Activated T-cell treated with anti-CD3 and anti-CD28 coated beads, Interleukin-2, amount 50 U/mL, for 72 hours (primary cell): ENCODE measurements around the gene INMT. TPM values are rescaled to one million over a fixed set of nuclear protein-coding genes. Genes with fewer than 3 reads are reported as not detected.

Experiments
- ATAC-seq, 2 donors: fragments of 150-1000 bp; cut with Tn5 transposase; replicated peaks in 1 of 2; 2 replicates each; pipeline ENCODE4 v1.10.0; 2021; ENCODE audit warnings: moderate library complexity in 2 of 2, mild to moderate bottlenecking in 1 of 2
- DNase-seq, 2 donors: peaks; one replicate each; pipeline ENCODE4 v3.0.0; 2021 to 2022; ENCODE audit warnings: mixed read lengths in 1 of 2
- H3K27ac Mint-ChIP-seq: one replicate; pipeline ENCODE4 v1.8.0; 2022; ENCODE audit warnings: mild to moderate bottlenecking, moderate library complexity, mixed read lengths
- H3K27me3 Mint-ChIP-seq: one replicate; pipeline ENCODE4 v1.8.0; 2022; ENCODE audit warnings: low read depth, mixed read lengths
- H3K36me3 Mint-ChIP-seq, 2 donors: one replicate each; pipeline ENCODE4 v1.8.0; 2022; ENCODE audit warnings: mixed read lengths in 2 of 2, mild to moderate bottlenecking in 1 of 2; ENCODE audit not compliant: insufficient read depth in 2 of 2
- H3K4me1 Mint-ChIP-seq: one replicate; pipeline ENCODE4 v1.8.0; 2022; ENCODE audit warnings: low read depth, mixed read lengths
- H3K4me3 Mint-ChIP-seq, 2 donors: one replicate each; pipeline ENCODE4 v1.8.0; 2022; ENCODE audit warnings: mild to moderate bottlenecking in 2 of 2, mixed read lengths in 2 of 2, moderate library complexity in 2 of 2
- H3K9me3 Mint-ChIP-seq, 2 donors: one replicate each; pipeline ENCODE4 v1.8.0; 2022; ENCODE audit warnings: mixed read lengths in 2 of 2
- total RNA-seq, 2 donors: library from RNA; stranded (reverse); gene quantifications; one replicate each; pipeline ENCODE4 v1.2.3, GENCODE V29; 2022

Gene INMT
- under 1 TPM in 1 of 2 donors, not detected in 1; 0.53 TPM for total RNA-seq

DNA sequence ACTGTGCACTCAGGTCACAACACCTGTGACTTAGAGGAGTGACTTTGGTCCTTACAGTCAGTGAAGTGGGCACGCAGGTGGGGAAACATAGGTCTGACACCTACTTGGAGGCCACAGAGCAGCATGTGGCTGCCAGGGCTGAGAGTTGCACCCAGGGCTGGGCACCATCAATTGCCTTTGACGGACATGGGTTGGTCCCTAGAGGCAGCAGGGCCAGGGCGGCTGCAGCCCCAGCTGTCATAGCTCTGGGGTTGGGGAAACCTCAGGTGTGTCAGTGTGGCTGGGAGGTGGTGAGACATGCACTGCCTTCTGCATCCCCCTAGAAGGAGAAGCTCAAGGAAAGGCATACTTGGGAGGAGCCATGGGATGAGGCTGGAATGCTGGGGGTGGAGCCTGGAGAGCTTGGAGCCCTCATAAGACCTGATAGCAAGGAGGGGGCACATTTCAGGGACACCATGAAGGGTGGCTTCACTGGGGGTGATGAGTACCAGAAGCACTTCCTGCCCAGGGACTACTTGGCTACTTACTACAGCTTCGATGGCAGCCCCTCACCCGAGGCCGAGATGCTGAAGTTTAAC is at the start of gene INMT:
INMT (plus strand) TSS at position 440 of the 578 bp plus-strand sequence; CDS start at position 456, 16 bp downstream.
- peaks cover 0 to 1% of the 10 kb centered on the region in 2 donors for H3K9me3 Mint-ChIP-seq
- DNase-seq (no peak), ATAC-seq (no peak)
- no peak within 1 kb of the TSS for H3K27ac Mint-ChIP-seq
- no peaks in the 10 kb centered on the region for H3K36me3 Mint-ChIP-seq
- H3K4me3 Mint-ChIP-seq: no peak within 1 kb of the TSS
- no peaks in the 10 kb centered on the region for H3K4me1 Mint-ChIP-seq
- no peaks in the 10 kb centered on the region for H3K27me3 Mint-ChIP-seq

DNA sequence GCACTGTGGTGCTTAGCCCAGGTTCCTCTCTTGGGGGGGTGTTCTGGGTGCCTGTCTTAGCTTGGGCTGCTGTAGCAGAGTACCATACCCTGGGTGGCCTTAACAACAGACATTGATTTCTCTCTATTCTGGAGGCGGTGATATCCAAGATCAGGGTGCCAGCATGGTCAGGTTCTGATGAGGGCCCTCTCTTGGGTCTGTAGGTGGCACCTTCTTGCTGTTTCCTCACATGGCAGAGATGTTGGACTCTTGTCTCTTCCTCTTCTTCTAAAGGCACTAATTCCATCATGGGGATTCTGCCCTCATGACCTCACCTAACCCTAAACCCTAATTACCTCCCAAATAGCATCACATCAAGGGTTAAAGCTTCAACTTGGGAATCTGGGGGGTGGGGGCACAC is 49.7 kb upstream of the INMT start:
- DNase-seq (peak; percentile 8 to 15), ATAC-seq (peak; percentile 39 to 51)
- Mint-ChIP-seq H3K4me3 (no peak overlapping the region), H3K27ac (no peak overlapping the region), H3K9me3 (no peaks in the 10 kb centered on the region), H3K36me3 (no peaks in the 10 kb centered on the region), H3K27me3 (no peaks in the 10 kb centered on the region), H3K4me1 (peaks cover 5% of the 10 kb centered on the region)

DNA sequence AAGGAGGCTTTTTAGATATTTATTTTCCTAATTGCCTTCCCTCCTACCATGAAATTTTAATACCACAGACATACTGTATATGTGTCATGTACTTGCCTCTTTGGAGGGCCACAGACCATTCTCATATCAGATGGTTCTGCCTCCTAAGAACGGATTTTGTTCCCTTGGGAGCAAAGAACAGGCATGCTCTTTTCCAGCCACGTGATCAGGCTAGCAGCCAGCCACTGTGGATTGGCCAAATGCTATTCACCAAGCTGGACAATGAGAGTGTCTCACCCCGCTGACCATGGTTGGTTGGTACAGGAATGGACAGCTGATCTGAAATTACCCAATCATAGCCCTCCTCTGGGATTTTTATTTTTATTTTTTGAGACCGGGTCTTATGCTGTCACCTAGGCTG is 48.2 kb upstream of the INMT start:
- H3K27ac Mint-ChIP-seq: no peak overlapping the region
- no peaks in the 10 kb centered on the region for H3K9me3 Mint-ChIP-seq
- H3K4me3 Mint-ChIP-seq: no peak overlapping the region
- H3K27me3 Mint-ChIP-seq: no peaks in the 10 kb centered on the region
- DNase-seq (no peak), ATAC-seq (no peak)
- H3K36me3 Mint-ChIP-seq: no peaks in the 10 kb centered on the region
- no peaks in the 10 kb centered on the region for H3K4me1 Mint-ChIP-seq

DNA sequence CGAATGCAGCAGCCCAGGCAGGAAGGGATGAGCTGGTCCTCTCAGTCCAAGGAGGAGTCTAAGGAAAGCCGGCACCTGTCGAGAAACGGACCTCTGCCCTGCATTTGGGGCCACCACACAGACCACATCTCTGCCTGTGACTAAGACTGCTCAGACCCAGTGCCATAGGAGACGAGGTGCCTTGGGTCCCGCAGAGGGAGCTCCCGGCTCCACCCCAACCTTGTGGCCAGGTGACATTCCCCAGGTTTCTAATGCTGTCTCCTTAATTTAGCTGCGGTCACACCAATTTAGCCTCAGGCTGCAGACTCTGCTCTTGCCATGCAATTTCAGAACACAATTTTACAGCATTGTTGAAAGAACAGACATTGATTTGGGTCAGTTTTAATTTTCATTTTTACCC is 46.9 kb upstream of the INMT start:
- no peaks in the 10 kb centered on the region for H3K4me1 Mint-ChIP-seq
- no peaks in the 10 kb centered on the region for H3K27me3 Mint-ChIP-seq
- no peak overlapping the region for H3K4me3 Mint-ChIP-seq
- ATAC-seq (no peak), DNase-seq (no peak)
- H3K9me3 Mint-ChIP-seq: no peaks in the 10 kb centered on the region
- no peak overlapping the region for H3K27ac Mint-ChIP-seq
- no peaks in the 10 kb centered on the region for H3K36me3 Mint-ChIP-seq

DNA sequence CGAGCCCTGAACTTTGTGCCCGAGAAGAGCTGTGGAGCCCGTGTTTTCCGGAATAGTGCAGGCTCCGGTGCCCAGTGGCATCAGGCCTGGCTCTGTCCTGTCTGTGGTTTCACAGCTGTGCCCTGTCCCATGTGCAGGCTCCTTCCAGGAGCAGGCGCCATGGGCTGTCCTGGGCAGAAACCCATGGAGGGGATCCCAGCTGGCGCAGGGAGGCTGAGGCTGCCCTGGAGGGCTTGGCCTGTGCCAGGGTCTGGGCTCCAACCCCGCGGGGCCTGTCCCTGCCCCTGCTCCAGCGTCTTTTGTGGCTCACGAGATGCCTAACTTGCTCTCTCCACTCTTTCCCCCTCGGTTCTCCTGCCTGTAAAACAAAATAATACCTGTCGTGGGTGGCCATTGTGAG is 46.3 kb upstream of the INMT start:
- Mint-ChIP-seq H3K4me1 (no peaks in the 10 kb centered on the region), H3K36me3 (no peaks in the 10 kb centered on the region), H3K27ac (no peak overlapping the region), H3K4me3 (no peak overlapping the region), H3K27me3 (no peaks in the 10 kb centered on the region), H3K9me3 (no peaks in the 10 kb centered on the region)
- no peak for DNase-seq
- ATAC-seq: no peak

DNA sequence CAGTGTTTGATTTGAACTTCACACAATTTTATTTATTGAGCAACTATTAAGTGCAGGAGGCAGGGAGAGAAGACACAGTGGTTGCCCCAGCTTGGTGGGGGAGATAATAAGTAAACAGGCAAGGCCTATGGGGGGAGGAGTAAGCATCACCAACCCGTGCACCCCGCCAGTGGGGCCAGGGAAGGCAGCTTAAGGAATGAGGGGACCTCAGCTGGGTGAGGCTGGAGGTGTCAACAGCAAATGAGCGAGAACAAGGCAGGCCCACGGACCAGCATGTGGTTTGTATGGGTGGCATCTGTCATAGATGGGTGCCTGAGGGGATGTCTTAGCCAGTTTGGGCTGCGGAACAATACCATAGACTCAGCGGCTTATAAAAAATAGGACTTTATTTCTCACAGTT is 45.6 kb upstream of the INMT start:
- ATAC-seq: no peak
- no peaks in the 10 kb centered on the region for H3K9me3 Mint-ChIP-seq
- H3K27me3 Mint-ChIP-seq: no peaks in the 10 kb centered on the region
- H3K27ac Mint-ChIP-seq: no peak overlapping the region
- no peaks in the 10 kb centered on the region for H3K36me3 Mint-ChIP-seq
- no peak for DNase-seq
- no peak overlapping the region for H3K4me3 Mint-ChIP-seq
- no peaks in the 10 kb centered on the region for H3K4me1 Mint-ChIP-seq

DNA sequence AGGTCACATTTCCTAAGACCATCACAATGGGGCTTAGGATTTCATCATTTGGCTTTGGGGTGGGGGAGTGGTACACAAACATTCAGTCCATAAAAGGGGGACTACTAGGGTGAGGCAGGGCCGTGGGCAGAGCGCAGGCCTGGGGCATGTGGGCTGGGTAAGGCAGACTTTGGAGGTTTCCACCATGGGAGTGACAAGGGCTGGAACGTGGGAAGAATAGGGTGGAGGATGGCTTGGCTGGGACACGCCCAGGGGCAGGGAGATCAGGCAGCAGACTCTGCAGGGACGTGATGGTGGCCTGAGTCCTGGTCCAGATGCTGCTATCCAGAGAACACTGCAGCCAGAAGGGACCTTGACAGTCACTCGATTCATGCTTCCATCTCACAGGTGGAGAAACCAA is 45.0 kb upstream of the INMT start:
- H3K4me1 Mint-ChIP-seq: no peaks in the 10 kb centered on the region
- no peaks in the 10 kb centered on the region for H3K36me3 Mint-ChIP-seq
- no peak for DNase-seq
- H3K27me3 Mint-ChIP-seq: no peaks in the 10 kb centered on the region
- no peak overlapping the region for H3K4me3 Mint-ChIP-seq
- no peaks in the 10 kb centered on the region for H3K9me3 Mint-ChIP-seq
- no peak overlapping the region for H3K27ac Mint-ChIP-seq
- ATAC-seq: no peak

DNA sequence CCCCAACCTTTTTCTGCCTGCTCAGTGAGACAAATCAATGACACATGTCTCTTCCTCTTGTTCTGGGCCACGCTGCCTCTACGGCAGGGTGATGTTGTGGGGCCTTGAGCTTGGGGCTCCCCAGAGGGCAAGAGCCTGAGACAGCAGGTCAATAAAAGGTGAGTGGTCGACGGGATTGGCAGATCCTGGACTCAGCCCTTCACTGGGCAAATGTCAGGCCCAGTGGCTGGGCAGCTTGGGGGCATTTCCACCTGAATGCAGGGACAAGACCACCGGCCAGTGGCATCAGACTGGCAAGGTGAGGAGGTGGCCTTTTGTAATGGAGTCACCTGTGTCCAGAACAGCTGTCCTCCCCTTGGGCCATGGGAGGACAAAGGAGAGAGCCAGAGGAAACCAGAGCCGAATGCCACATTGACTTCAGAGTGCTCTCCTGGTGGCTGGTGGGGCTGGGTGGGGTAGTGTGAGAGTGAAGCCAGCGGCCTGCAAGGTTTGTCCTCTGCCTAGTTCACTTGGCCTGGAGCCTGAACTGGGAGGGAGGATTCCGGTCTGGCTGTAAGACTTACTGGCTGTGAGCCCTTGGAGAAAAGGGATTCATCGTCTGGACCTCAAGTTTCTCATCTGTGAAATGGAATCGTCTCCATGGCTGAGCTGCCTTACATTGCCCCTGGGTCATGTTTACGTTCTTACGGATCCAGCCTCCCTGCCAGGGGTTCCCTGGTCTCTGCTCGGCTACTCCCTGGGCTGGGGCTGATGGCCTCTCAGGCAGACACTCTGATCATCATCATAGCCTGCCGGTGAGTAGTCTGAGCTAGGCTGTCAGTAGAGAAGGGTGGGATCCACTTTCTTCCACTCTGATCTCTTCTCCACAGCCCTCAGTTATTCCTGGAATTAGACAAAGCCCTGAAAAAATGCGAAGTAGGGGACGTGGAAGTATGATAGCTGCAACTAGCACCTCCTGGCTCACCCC is 44.3 kb upstream of the INMT start:
- Mint-ChIP-seq H3K27ac (no peak overlapping the region), H3K4me3 (no peak overlapping the region), H3K36me3 (no peaks in the 10 kb centered on the region), H3K9me3 (no peaks in the 10 kb centered on the region), H3K27me3 (no peaks in the 10 kb centered on the region), H3K4me1 (no peaks in the 10 kb centered on the region)
- DNase-seq (no peak), ATAC-seq (no peak)

DNA sequence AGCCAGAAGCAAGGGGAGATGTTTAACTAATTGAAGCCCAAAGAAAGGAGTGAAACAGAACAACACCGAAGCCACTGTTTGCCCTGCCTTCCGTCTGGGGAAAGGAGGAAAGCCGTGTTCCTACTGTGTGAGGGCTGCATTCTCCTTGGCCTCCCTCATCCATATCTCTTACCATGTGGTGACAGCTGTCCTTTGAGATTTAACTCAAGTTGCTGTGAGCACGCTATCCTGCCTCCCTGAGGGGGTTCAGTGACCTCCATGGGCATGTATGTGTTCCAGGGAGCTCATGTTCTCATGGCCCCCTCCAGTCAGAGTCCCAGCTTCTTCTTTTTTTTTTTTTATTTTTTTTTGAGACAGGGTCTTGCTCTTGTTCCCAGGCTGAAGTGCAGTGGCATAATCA is 43.5 kb upstream of the INMT start:
- no peaks in the 10 kb centered on the region for H3K36me3 Mint-ChIP-seq
- ATAC-seq (no peak), DNase-seq (no peak)
- H3K27ac Mint-ChIP-seq: no peak overlapping the region
- no peak overlapping the region for H3K4me3 Mint-ChIP-seq
- H3K27me3 Mint-ChIP-seq: no peaks in the 10 kb centered on the region
- no peaks in the 10 kb centered on the region for H3K9me3 Mint-ChIP-seq
- no peaks in the 10 kb centered on the region for H3K4me1 Mint-ChIP-seq

DNA sequence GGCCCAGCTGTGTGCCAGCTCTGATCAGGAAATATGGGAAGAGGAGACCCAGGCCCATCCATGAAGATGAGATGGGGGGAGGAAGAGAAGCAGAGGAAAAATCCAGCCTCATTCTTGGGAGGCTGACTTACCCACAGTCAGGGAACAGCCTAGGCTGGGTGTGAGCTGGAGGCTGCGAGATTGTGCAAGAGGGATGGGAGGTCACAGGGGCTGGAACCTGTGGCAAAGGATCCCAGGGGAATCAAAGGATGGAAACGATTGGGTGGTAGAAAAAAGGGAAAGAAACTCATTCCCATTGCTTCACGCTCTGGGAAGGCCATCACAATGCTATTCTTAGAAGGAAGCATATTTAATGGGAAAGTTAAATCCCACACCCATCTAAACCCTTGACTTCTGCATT is 43.0 kb upstream of the INMT start:
- Mint-ChIP-seq H3K4me1 (no peaks in the 10 kb centered on the region), H3K4me3 (no peak overlapping the region), H3K36me3 (no peaks in the 10 kb centered on the region), H3K27ac (no peak overlapping the region), H3K9me3 (no peaks in the 10 kb centered on the region), H3K27me3 (no peaks in the 10 kb centered on the region)
- DNase-seq (no peak), ATAC-seq (no peak)

DNA sequence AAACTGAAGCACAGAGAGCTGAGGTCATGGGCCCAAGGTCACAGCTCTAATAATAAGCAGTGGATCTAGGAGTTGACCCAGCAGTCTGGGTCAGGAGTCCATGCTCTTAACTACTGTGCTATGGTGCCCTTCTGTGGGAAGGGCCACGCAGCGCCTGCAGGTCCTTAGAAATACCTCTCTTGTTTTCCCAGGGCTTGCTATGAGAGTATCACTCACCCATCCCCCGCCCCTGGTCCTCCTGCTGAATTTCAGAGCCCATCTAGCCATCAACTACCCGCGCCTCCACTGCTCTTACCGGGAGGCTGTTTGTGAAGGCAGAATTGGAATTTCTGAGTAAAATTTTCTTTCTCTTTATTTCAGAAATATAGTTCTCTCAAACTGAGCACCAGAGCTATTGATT is 42.4 kb upstream of the INMT start:
- no peak overlapping the region for H3K27ac Mint-ChIP-seq
- no peak overlapping the region for H3K4me3 Mint-ChIP-seq
- ATAC-seq (no peak), DNase-seq (no peak)
- no peaks in the 10 kb centered on the region for H3K4me1 Mint-ChIP-seq
- H3K36me3 Mint-ChIP-seq: no peaks in the 10 kb centered on the region
- H3K27me3 Mint-ChIP-seq: no peaks in the 10 kb centered on the region
- H3K9me3 Mint-ChIP-seq: no peaks in the 10 kb centered on the region

DNA sequence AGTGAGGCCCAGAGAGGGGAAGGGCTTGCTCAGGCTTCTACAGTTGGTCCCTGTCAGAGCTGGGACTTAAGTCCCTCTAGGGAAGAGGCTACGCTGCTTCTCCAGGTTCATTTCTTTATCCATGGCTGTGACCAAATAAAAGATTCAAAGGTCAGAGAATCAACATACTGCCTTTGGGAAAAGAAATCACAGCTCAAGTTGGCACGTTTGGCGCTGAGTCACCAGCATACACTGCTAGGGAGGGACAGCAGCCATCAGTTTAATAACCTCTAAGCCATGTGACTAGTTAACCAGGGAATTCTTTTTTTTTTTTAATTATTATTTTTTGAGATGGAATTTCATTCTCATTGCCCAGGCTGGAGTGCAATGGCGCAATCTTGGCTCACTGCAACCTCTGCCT is 41.3 kb upstream of the INMT start:
- no peaks in the 10 kb centered on the region for H3K36me3 Mint-ChIP-seq
- H3K27me3 Mint-ChIP-seq: no peaks in the 10 kb centered on the region
- no peak overlapping the region for H3K27ac Mint-ChIP-seq
- H3K4me3 Mint-ChIP-seq: no peak overlapping the region
- H3K9me3 Mint-ChIP-seq: no peaks in the 10 kb centered on the region
- no peaks in the 10 kb centered on the region for H3K4me1 Mint-ChIP-seq
- no peak for ATAC-seq
- no peak for DNase-seq

DNA sequence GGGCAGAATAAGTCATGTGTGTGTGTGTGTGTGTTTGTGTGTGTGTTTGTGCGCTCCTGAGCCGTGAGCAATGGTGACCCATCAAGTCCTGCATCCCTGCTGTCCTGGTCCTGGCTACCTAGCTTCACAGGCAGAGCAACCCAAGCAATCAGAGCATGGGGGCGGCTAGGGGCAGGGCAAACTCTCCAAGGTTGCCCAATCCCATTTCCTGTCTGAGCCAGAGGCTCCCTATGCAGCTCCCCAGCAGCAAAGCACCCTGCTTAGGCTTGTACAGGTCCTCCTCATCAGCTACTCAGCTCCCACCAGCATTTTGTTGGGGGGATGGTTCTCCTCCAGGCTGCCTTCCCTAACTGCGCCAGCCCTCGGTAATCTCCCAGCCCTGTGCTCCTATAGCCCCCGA is 38.5 kb upstream of the INMT start:
- H3K27me3 Mint-ChIP-seq: no peaks in the 10 kb centered on the region
- DNase-seq (no peak), ATAC-seq (no peak)
- H3K9me3 Mint-ChIP-seq: peaks cover 6 to 8% of the 10 kb centered on the region in 2 donors
- H3K27ac Mint-ChIP-seq: no peak overlapping the region
- H3K4me1 Mint-ChIP-seq: no peaks in the 10 kb centered on the region
- H3K36me3 Mint-ChIP-seq: peaks cover 8 to 12% of the 10 kb centered on the region in 2 donors
- no peak overlapping the region for H3K4me3 Mint-ChIP-seq
